Right lobe of liver (tissue), 6 donors: ENCODE results near the gene MAPKAPK2. TPM values are rescaled to one million over a fixed set of nuclear protein-coding genes. Genes with fewer than 3 reads are reported as not detected.
A peak's percentile ranks its signal among the peaks of the same experiment; 100 is the strongest.

Experiments used
- ATAC-seq, 4 donors: fragments of 200-7000 bp; cut with Tn5 transposase; one replicate each; pipeline ENCODE4 v1.9.1; 2020; ENCODE audit warnings: mild to moderate bottlenecking in 4 of 4, moderate library complexity in 4 of 4
- DNase-seq, 3 donors: peaks; one replicate each; pipeline ENCODE4 v3.0.0-alpha.2; 2020
- H3K27ac ChIP-seq, 3 donors: fragments of 200-600 bp; one replicate each; pipeline ENCODE4 v1.8.0; 2022
- H3K27me3 ChIP-seq, 2 donors: fragments of 200-600 bp; one replicate each; pipeline ENCODE4 v1.8.0; 2022
- H3K36me3 ChIP-seq, 4 donors: fragments of 200-600 bp; sonication (generic) in 1 of 4; one replicate each; pipeline versions ENCODE4 v1.5.1 to v1.8.0; 2017 to 2022; ENCODE audit warnings: control low read depth in 1 of 4
- H3K4me1 ChIP-seq, 4 donors: fragments of 200-600 bp; sonication (generic) in 1 of 4; one replicate each; pipeline versions ENCODE4 v1.5.1 to v1.8.0; 2017 to 2022; ENCODE audit warnings: control low read depth in 1 of 4
- H3K4me3 ChIP-seq, 3 donors: fragments of 200-600 bp; one replicate each; pipeline ENCODE4 v1.8.0; 2022
- H3K9me3 ChIP-seq, 4 donors: fragments of 200-600 bp; sonication (generic) in 1 of 4; one replicate each; pipeline versions ENCODE4 v1.5.1 to v1.8.0; 2017 to 2022; ENCODE audit warnings: control low read depth in 1 of 4
- POLR2A ChIP-seq: fragments of 450-650 bp; IDR thresholded peaks from one replicate; pipeline ENCODE4 v1.6.1; 2017; ENCODE audit warnings: antibody characterized with exemption, mild to moderate bottlenecking
- WGBS: methylation state at CpG from one replicate; pipeline ENCODE4 v1.1.6; 2018; ENCODE audit warnings: low coverage, low lambda C conversion rate; ENCODE audit not compliant: insufficient coverage; ENCODE audit errors: missing lambda C conversion rate; 5-methylcytosine and 5-hydroxymethylcytosine counted together
- intact Hi-C, 2 donors: fragments of 100-400 bp; cut with DNase I; formaldehyde crosslinking; loops; one replicate each; pipeline versions ENCODE4 v1.11.2 to v1.14.1; 2022
- total RNA-seq, 6 experiments: library from RNA; depleted of rRNA in 2 of 6; stranded (reverse); fragments of >200 nt in 2 of 6; fragmentation: NEBNext Ultra II Directional in 3 of 6; extraction: Animal tissue kit (Norgen Biotek cat#: 25700) in 3 of 6; gene quantifications; one replicate each; pipeline versions ENCODE4 v1.1.0 to v1.2.4, GENCODE V29; 2016 to 2023
- TF ChIP-seq, protein P1 (sequence below), 4 donors: fragments of 200-600 bp in 3 of 4; fragments of 450-650 bp in 1 of 4; IDR thresholded peaks; one replicate each; pipeline versions ENCODE4 v1.5.1 to v1.8.0; 2016 to 2022; ENCODE audit warnings: antibody characterized with exemption in 4 of 4, mild to moderate bottlenecking in 2 of 4
- donor health status: DM: no; HTN: yes; CAD: no.
- donor health status: DM: no; HTN: no; CAD: no.
- donor health status: DM: no; HTN: no; CAD: no.
- donor health status: DM: no; HTN: yes; CAD: no.
- donor health status: DM: no; HTN: yes; CAD: no.

The MAPKAPK2 gene
- total RNA-seq, 6 experiments from 2014 or later = 25.6 to 46.6 (median 34.0) TPM

DNA sequence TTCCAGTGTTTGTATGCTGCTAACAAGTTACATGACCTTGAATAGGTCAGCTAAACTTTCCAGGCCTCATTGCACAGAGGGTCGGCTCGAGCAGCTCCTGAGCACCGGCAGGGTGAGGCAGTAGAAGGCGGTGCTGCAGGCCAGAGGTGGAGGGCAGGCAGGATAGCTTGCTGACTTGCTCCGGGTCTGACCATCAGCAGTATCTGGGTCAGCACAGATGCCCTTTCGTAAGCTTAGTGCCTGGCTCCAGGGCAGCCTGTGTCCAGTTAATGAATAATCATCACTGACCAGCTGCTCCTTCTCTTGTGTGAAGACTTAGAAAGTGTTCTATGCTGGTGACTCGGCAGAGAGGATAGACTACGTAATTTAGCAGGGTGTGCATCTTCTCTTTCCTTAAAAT is 6.9 kb downstream of the MAPKAPK2 start:
- ATAC-seq (peak; percentile 71 to 92 (median 83)), DNase-seq (peak; percentile 73 to 91 (median 90))
- no peaks in the 10 kb centered on the region for H3K36me3 ChIP-seq
- peak overlapping the region; percentile 61 to 84 (median 80) for H3K27ac ChIP-seq
- peak overlapping the region in 1 of 3 donors; percentile 31 for H3K4me3 ChIP-seq
- 26% methylated on average over 7 of the region's 8 CpGs for WGBS
- TF ChIP-seq, protein P1, sequence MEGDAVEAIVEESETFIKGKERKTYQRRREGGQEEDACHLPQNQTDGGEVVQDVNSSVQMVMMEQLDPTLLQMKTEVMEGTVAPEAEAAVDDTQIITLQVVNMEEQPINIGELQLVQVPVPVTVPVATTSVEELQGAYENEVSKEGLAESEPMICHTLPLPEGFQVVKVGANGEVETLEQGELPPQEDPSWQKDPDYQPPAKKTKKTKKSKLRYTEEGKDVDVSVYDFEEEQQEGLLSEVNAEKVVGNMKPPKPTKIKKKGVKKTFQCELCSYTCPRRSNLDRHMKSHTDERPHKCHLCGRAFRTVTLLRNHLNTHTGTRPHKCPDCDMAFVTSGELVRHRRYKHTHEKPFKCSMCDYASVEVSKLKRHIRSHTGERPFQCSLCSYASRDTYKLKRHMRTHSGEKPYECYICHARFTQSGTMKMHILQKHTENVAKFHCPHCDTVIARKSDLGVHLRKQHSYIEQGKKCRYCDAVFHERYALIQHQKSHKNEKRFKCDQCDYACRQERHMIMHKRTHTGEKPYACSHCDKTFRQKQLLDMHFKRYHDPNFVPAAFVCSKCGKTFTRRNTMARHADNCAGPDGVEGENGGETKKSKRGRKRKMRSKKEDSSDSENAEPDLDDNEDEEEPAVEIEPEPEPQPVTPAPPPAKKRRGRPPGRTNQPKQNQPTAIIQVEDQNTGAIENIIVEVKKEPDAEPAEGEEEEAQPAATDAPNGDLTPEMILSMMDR (IDR thresholded peaks at IDR 0.05) = no peak
- peak; percentile 37 for TF ChIP-seq POLR2A
- H3K9me3 ChIP-seq = no peaks in the 10 kb centered on the region
- H3K4me1 ChIP-seq = peaks cover 0 to 83% (median 42%) of the 10 kb centered on the region in 4 donors
- intact Hi-C loops = no loop called here
- no peaks in the 10 kb centered on the region for H3K27me3 ChIP-seq

DNA sequence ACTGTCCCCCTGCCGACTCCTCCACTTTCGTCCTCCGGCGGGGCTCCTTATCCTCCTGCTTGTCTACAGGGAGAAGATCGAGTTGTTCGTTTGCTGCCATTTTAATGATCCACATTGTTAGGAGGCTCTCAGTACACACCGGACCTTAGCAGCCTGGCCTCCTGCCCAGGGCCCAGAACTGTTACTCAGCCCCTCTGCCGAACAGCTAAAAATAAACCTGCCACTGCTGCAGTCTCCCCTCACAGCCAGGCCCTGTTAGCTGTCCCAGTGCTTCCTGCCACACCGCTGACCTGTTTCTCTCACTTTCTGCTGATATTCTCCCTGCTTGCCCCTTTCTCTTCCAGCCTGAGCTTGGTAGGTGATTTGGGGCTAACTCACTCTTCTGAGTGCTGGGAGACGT is 8.3 kb downstream of the MAPKAPK2 start:
- Histone ChIP-seq H3K27me3 (no peaks in the 10 kb centered on the region), H3K36me3 (no peaks in the 10 kb centered on the region), H3K27ac (peak overlapping the region; percentile 61 to 84 (median 80)), H3K9me3 (no peaks in the 10 kb centered on the region), H3K4me1 (peaks cover 0 to 85% (median 45%) of the 10 kb centered on the region in 4 donors), H3K4me3 (no peak overlapping the region)
- no peak for TF ChIP-seq POLR2A
- TF ChIP-seq, protein P1 (IDR thresholded peaks at IDR 0.05) = no peak
- DNase-seq (peak; percentile 75 to 78 (median 78)), ATAC-seq (peak; percentile 46 to 71 (median 63))
- intact Hi-C loops = no loop called here
- 6% methylated on average over 6 of the region's 10 CpGs for whole genome bisulfite sequencing

DNA sequence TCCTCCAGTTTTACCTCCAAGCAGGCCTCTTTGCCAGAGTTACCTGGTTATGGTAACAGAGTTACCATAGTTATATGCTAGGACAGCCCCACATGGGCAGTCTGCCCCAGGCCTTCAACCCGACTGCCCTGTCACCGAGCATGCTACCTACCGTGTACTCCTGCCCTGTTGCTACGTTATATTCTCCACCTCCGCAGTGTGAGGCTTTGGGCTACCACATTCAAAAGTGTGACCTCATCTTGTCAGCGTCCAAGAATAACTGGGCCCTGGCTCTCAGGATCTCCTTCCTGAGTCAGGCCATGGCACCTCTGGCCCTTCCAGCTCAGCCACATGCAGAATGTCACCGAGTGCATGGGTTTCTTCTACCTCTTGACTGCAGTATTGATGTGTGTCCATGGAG is 8.9 kb downstream of the MAPKAPK2 start:
- TF ChIP-seq POLR2A = no peak
- TF ChIP-seq, protein P1 (IDR thresholded peaks at IDR 0.05) = no peak
- ATAC-seq (peak; percentile 43 to 67 (median 58)), DNase-seq (peak; percentile 64 to 79 (median 77))
- intact Hi-C loops = no loop called here
- H3K9me3 ChIP-seq = no peaks in the 10 kb centered on the region
- no peaks in the 10 kb centered on the region for H3K36me3 ChIP-seq
- no peak overlapping the region for H3K4me3 ChIP-seq
- 27% methylated on average over 3 of the region's 7 CpGs for WGBS
- H3K4me1 ChIP-seq = peaks cover 0 to 85% (median 43%) of the 10 kb centered on the region in 4 donors
- H3K27ac ChIP-seq = peak overlapping the region; percentile 61 to 84 (median 80)
- H3K27me3 ChIP-seq = no peaks in the 10 kb centered on the region

DNA sequence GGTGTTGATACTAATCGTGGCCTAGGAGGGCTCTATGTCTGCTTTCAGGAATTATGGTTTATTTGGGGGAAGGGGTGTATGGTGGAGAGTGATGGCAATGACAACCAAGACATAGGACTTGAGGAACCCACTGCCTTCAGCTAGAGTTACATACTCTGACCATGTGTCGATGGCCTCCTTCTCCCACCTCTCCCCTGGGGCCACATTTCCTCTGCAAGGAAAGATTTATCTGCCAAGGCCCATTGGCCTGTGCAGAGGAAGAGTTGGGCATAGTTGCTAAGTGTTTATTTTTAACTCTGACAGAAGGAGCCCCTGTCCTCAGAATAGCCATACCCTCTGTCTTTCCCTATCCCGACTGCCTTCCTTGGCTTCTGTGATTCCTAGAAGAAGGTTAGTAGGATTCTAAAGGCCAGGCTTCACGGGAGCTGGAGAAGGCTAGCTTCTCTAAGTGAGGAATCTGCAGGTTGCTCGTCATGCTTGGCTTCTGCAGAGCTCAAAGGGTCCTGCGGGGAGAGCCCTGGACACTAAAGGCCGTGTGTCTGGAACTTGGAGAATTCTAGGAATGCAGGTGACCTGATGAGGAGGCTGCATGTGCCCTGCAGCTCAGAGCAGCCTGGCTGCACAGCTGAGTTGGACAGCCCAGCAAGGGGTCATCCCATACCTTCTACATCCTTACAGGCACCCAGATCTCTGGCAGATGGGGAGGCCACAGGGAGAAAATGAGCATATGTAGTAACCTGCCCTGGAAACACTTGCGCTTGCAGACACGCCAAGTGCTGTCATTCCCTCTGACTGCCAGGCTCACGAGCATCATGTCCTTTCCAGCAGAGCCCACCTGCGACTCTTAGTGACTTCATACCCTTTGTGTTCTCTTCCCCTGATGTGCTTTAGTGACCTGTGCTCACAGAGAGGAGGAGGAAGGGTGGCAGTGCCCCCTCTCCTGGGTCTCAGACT is 9.7 kb downstream of the MAPKAPK2 start:
- DNase-seq (no peak), ATAC-seq (no peak)
- intact Hi-C loops = no loop called here
- Histone ChIP-seq H3K27me3 (no peaks in the 10 kb centered on the region), H3K4me3 (no peak overlapping the region), H3K4me1 (peaks cover 3 to 86% (median 43%) of the 10 kb centered on the region in 4 donors), H3K9me3 (no peaks in the 10 kb centered on the region), H3K36me3 (no peaks in the 10 kb centered on the region), H3K27ac (peak overlapping the region in 2 of 3 donors; percentile 61 to 84)
- TF ChIP-seq, protein P1 (IDR thresholded peaks at IDR 0.05) = no peak
- TF ChIP-seq POLR2A = no peak
- WGBS = 57% methylated on average over 5 of the region's 11 CpGs
